Left kidney (tissue), 2 donors: ENCODE measurements around the gene PRKCZ. TPM values are rescaled to one million over a fixed set of nuclear protein-coding genes. Genes with fewer than 3 reads are reported as not detected.

Experiments used
- DNase-seq: peaks from one replicate; pipeline ENCODE4 v3.0.0-alpha.2; 2013
- polyA plus RNA-seq: library from polyadenylated mRNA; unstranded; fragments of 120-200 nt; gene quantifications from one replicate; pipeline ENCODE4 v1.2.1, GENCODE V29; 2013; ENCODE audit not compliant: insufficient read length

PRKCZ gene
- polyA plus RNA-seq, 1 donor: 29.7 TPM

DNA sequence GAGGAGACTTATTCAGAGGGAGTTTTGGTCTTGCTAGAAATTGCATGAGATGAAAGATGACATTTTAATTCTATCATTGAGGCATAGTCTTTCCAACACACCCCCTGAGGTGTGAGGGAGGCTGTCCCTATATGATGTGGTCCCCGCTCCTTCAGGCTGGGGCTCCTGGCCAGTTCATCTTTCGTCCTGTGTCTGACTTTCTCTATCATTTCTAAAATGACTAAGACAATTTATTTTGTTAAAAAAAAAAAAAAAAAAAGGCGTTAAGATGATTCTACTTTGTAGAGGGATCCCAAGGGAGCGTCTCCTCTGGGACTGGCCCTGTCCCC is 50.5 kb downstream of the PRKCZ start:
- no peak for DNase-seq

GRCh38 chr1:2101531-2101930 is 51.3 kb downstream of the PRKCZ start:
- DNase-seq: no peak

- DNase-seq: no peak
These were observed 51.7 kb downstream of the PRKCZ start for GRCh38 chr1:2101946-2102345.

DNA sequence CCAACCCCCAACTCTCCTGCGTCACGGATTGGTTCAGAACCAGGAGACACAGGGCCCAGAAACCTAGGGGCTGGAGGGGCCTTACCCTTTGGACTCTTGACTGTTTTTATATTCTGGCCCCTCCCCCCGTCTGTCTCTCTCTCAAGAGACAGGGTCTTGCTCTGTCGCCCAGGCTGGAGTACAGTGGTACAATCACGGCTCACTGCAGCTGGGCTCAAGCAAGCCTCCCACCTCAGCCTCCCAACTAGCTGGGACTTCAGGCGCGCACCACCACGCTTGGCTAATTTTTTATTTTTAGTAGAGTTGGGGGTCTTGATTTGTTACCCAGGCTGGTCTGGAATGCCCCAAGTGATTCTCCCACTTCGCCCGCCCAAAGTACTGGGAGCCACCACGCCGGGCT is 52.5 kb downstream of the PRKCZ start:
- DNase-seq: no peak

DNA sequence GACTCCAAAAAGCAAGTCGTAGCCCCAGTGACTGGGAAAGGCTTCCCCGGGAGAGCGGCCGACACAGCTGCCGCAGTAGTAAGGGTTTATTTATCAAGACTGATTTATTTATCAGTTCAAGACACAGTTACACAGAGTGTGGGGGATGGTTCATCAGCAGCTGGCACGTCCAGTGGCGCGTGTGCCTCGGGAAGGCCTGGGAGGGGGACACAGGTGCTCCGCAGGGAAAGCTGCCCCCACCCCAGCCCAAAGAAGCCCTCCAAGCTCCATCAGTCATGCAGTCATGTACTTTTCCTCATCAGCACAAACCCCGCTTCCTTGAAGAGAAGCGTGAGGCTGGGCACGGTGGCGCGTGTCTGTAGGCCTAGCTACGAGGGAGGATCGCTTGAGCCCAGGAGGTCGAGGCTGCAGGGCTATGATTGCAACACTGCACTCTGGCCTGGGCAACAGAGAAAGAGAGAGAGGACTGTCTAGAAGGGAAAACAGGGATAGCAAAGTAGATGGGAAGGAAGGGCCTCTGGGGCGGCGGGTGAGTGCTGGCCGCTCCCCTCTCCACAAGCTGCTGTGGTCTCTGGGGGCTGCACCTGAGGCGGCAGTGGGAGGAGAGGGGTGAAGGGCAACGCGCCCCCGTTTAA is 53.2 kb downstream of the PRKCZ start:
- DNase-seq: no peak

GRCh38 chr1:2103901-2104590 is 53.8 kb downstream of the PRKCZ start:
- no peak for DNase-seq

GRCh38 chr1:2104621-2105427 is 54.6 kb downstream of the PRKCZ start:
- no peak for DNase-seq

DNA sequence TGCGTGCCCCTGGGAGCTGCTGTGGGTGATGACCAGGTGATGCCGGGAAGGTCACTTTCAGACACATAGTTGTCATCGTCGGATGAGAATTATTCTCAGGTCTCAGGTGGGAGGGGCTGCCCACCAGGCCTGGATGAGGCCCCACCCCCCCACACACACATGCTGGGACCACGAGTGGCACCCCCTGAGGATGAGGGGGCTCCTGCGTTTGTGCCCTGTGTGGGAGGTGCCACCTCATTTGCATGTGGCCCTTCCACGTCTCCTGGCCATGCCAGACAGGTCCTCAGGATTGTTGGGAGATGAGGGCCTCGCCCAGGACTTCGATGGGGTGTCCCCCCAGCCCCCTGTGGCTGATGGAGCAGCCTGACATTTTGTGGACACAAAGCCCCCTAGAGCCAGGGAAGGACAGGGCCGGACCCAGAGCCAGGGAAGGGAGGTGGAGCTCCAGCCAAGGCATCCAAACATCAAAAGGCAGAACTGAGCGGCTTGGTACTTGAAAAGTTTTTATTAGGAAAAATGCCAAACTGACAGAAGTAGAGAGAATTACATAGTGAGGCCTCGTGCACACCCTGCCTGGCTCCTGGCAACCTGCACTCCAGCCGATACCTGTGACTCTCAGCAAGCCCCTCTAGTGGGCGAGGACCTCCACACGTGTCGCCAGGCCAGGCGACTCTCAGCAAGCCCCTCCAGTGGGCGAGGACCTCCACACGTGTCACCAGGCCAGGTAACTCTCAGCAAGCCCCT is 55.7 kb downstream of the PRKCZ start:
- no peak for DNase-seq

- no peak for DNase-seq
These were observed 56.6 kb downstream of the PRKCZ start for GRCh38 chr1:2106659-2107405.

DNA sequence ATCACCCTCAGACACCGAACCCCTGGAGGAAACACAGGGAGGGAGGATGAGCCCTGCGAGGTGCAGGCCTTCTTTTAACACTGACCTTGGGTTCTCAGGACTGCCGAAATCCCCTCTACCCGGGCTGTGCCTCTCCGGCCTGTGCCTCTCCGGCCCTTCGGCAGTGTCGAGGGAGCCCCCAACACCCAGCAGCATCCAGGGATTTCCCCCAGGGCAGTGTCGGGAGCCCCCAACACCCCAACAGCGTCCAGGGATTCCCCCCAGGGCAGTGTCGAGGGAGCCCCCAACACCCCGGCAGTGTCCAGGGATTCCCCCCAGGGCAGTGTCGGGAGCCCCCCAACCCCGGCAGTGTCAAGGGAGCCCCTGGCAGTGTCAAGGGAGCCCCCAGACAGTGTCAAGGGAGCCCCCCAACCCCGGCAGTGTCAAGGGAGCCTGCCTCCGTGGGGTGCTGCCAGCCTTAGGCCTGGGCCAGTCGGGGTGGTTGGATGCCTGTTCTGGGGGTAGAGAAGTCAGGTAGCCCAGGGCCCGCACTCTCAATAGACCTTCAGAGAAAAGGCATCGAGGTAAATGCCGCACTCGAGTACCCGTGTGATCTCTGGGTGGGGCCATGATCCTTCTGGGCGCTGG is 57.5 kb downstream of the PRKCZ start:
- DNase-seq: no peak

- no peak for DNase-seq
These were observed 58.1 kb downstream of the PRKCZ start for GRCh38 chr1:2108213-2108876.

- no peak for DNase-seq
These were observed 58.8 kb downstream of the PRKCZ start for GRCh38 chr1:2108877-2109580.

GRCh38 chr1:2109581-2110021 is 59.4 kb downstream of the PRKCZ start:
- DNase-seq: no peak

GRCh38 chr1:2110191-2110737 is 60.1 kb downstream of the PRKCZ start:
- DNase-seq: no peak

DNA sequence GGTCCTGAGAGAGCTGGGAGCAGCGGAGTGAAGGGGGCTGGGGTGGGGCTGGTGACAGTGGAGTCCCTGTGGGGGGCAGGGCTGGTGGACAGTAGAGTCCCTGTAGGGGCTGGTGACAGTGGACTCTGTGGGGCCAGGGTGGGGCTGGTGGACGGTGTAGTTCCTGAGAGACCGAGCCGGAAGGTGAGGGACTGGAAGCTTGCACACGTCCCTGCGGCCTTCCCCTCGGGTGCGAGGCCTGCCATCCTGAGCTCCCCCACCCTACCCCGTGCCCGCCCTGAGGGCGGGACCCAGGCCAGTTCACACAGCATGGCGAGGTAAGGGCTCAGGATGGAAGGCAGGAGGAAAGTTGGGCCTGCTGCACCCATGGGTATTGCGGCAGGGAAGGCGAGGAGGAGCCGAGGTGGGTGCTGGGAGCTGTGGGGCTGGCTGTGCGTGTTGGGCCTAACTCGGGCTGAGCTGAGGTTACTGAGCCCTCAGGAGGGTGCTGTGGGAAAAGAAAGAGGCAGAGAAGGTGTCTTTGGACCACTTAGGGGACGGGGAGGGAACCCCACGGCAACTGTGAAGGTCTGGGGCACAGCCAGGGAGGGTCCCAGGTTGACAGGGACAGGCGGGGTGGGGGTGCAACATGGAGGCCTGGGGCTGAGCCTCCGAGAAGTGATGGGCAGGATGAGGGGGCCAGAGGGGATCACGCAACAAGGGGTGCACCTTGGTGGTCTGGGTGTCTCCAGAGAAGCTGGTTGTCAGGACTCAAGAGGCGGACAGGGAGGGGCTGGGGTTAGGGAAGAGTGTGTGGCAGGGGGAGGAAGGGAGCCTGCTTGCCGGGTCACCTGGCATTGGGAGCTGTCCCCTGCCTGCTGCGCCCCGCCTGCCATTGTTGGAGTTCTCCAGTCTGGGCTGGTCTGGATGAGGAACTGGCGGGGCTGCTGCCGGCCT is 60.8 kb downstream of the PRKCZ start:
- no peak for DNase-seq

- no peak for DNase-seq
These were observed 61.4 kb downstream of the PRKCZ start for GRCh38 chr1:2111674-2112035.

DNA sequence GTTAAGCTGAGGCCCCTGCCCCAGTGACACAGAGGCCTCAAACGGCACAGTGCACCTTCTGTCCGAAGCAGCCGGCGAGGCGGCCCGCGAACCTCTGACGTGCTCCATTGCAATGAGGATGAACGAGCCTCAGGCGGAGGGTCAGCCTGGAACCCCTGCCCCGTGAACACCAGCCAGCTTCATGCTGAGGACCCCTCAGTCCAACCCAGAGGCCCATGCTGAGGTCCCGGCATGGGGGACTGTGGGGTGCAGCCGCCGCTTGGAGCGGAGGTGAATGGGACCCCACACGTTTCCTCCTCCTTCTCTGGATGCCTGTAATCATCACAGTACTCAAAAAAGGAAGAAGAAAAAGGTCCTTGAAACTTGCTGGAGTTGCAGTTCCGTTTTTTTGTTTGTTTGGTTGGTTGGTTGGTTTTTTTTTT is 62.1 kb downstream of the PRKCZ start:
- DNase-seq: no peak

- no peak for DNase-seq
These were observed 63.5 kb downstream of the PRKCZ start for GRCh38 chr1:2113620-2114135.
